Transverse colon (tissue), 4 donors: ENCODE measurements around the gene HELZ.

ENCODE experiments used
- POLR2A ChIP-seq: fragments of 450-650 bp; IDR thresholded peaks from one replicate; pipeline ENCODE4 v1.6.1; 2016; ENCODE audit warnings: antibody characterized with exemption, mild to moderate bottlenecking, moderate library complexity
- POLR2AphosphoS5 ChIP-seq, 3 donors: sonication (generic); formaldehyde crosslinking; IDR thresholded peaks; one replicate each; pipeline ENCODE4 v1.6.1; 2016; ENCODE audit warnings: antibody characterized with exemption in 3 of 3
- TF ChIP-seq, protein P1 (sequence below), 5 experiments: fragments of 200-600 bp in 3 of 5; fragments of 450-650 bp in 2 of 5; sonication (generic) in 3 of 5; IDR thresholded peaks; 1 replicate in 2 of 5; 2 replicates in 3 of 5; pipeline ENCODE4 v1.5.1; 2016 to 2017; ENCODE audit warnings: antibody characterized with exemption in 5 of 5, inconsistent platforms in 3 of 5, mild to moderate bottlenecking in 2 of 5, moderate library complexity in 1 of 5

GRCh38 chr17:67178555-67178954 is 66.4 kb downstream of the HELZ start:
- TF ChIP-seq, protein P1, sequence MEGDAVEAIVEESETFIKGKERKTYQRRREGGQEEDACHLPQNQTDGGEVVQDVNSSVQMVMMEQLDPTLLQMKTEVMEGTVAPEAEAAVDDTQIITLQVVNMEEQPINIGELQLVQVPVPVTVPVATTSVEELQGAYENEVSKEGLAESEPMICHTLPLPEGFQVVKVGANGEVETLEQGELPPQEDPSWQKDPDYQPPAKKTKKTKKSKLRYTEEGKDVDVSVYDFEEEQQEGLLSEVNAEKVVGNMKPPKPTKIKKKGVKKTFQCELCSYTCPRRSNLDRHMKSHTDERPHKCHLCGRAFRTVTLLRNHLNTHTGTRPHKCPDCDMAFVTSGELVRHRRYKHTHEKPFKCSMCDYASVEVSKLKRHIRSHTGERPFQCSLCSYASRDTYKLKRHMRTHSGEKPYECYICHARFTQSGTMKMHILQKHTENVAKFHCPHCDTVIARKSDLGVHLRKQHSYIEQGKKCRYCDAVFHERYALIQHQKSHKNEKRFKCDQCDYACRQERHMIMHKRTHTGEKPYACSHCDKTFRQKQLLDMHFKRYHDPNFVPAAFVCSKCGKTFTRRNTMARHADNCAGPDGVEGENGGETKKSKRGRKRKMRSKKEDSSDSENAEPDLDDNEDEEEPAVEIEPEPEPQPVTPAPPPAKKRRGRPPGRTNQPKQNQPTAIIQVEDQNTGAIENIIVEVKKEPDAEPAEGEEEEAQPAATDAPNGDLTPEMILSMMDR (IDR thresholded peaks at IDR 0.05) = no peak
- TF ChIP-seq POLR2A (no peak), POLR2AphosphoS5 (IDR thresholded peaks at IDR 0.05) (no peak)
